HG03039 (cell line): Measurements from ENCODE around the gene FLCN.

Experiments
- ATAC-seq: cut with Tn5 transposase; IDR thresholded peaks from one replicate; pipeline ENCODE4 v1.9.1; 2021; ENCODE audit warnings: mild to moderate bottlenecking, moderate library complexity; ENCODE audit not compliant: unreplicated experiment

The FLCN gene

GRCh38 chr17:17236295-17237025 lies 508 bp downstream of the FLCN start:
- peak; percentile 20 for ATAC-seq

GRCh38 chr17:17235212-17236174 lies 1.5 kb downstream of the FLCN start:
- no peak for ATAC-seq

GRCh38 chr17:17232303-17232621 lies 4.7 kb downstream of the FLCN start:
- no peak for ATAC-seq

GRCh38 chr17:17231621-17232302 lies 5.2 kb downstream of the FLCN start:
- no peak for ATAC-seq

- ATAC-seq: no peak
These were observed 7.3 kb downstream of the FLCN start for GRCh38 chr17:17229416-17230384.

DNA sequence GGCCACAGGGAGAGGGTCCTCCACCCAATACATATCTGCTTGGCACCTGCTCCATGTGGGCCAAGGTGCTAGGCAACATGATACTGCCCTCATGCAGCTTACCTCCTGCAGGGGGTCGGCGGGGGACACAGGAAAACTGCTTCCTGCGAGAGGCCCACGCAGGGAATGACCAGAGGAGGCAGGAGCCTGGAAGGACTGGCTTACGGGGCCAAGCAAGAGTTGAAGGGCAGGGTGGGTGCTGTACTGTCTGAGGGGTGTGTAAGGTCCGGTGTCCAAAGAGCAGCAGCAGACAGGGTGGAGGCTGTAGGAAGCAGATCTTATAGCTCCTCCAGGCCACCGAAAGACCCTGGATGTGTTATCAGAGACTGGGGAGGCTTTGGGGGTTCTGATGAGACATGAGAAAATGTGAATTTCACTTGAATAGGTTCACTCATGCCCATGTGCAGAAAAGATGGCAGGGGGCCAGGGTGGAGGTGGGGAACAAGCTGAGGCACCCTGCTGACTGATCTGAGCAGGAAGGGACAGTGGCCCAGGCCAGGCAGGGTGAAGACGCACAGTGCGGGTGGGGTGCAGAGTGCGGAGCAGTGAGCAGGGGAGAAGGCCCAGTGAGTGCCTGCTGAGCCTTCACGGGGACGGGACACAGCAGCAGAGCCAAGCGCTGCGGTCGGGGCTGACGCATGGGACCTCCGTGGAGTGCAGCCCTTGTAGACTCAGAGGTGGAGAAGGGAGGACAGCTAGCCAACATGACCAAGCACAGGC lies 8.3 kb downstream of the FLCN start:
- no peak for ATAC-seq

DNA sequence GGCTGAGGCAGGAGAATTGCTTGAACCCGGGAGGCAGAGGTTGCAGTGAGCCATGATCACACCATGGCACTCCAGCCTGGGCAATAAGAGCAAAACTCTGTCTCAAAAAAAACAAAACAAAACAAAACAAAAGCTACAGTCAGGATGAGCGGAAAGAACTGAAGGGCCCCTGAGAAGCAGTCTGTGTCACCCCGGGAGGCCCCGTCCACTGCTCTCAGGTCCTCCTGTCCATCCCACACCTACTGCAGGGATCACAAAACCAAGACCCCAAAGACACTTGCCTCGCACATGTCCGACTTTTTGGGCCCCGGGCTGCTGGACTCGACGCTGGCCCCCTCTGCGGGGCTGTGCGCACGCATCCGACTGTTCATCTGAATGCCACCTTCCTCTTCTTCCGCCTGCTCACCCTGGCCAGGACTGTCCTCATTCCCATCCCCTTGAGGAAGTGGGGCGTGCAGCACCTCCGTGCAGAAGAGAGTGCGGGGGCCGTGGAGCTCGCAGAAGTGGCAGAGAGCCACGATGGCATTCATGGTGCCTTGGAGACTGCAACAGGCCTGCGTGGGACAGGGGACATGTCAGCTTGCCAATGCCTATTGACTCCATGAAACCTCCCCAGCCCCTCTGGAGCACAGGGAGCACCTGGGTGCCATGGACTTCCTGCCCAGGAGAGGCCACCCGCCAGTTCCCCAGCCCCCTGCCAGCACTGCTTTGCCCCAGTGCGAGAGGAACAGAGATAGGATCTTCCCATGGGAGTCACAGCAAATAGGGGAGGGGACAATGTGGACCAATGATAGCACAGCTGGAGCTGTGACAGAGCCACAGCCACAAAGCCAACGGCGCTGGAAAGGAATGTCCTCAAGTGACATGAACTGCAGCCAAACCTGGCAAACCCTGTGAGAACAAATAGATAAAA lies 9.1 kb downstream of the FLCN start:
- ATAC-seq: no peak

GRCh38 chr17:17226451-17227265 lies 10.3 kb downstream of the FLCN start:
- ATAC-seq: no peak

DNA sequence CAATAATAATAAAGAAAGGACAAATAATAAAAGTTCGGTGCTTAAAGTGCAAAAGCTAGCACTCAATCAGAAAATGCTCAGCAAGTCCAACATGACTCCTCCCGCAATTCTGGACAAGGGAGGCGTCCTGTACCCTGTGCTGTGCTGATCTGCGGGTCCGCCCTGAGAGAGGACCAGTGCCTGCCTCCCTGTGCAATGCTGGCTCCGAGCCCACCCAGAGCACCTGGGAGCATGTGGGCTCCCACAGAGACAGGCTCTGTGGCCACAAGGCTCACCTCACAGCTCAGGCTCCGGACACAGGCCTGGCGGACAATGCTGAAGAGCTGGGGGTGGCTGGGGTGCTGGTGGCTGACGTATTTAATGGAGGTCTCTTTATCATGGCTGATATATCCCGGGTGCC lies 11.1 kb downstream of the FLCN start:
- ATAC-seq: no peak

DNA sequence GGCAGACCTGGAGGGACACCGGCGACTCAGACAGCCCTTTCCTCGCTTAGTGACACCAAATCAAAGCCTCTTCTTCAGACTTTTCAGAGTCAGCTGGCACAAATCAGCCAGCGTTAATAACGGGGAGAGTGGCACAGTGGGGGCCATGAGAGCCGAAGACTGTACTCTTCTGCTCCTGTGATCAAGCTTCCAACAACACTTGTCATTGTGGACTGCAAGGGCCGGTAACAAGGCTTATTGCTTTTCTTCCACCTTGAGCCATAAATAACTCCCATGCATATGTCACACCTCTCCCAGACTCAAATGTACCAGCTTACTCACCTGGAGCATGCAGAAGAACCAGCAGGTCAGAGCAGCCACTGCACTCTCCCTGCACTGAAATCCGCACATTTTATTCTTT lies 12.8 kb downstream of the FLCN start:
- ATAC-seq: no peak

- ATAC-seq: no peak
These were observed 13.2 kb downstream of the FLCN start for GRCh38 chr17:17223736-17224135.

DNA sequence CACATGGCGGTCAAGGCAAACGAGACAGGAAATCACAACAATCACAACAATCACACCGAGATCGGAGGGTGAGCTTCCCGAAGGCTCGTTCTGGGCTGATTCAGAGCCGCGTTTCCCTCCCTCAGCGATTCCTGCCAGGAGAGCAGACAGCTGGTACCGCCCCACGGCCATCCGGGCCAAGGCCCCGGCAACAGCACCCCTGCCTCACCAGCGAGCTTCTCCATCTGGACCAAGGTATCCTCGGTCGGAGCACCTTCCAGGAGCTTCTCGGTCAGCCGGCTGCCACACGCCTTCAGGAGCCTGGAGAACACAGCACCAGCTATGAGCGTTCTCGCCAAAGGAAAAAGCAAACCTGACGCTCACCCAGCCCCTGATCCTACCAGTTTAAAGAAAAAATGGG lies 15.6 kb downstream of the FLCN start:
- no peak for ATAC-seq

GRCh38 chr17:17220529-17220928 lies 16.4 kb downstream of the FLCN start:
- ATAC-seq: no peak

GRCh38 chr17:17217995-17218394 lies 19.0 kb downstream of the FLCN start:
- ATAC-seq: no peak

DNA sequence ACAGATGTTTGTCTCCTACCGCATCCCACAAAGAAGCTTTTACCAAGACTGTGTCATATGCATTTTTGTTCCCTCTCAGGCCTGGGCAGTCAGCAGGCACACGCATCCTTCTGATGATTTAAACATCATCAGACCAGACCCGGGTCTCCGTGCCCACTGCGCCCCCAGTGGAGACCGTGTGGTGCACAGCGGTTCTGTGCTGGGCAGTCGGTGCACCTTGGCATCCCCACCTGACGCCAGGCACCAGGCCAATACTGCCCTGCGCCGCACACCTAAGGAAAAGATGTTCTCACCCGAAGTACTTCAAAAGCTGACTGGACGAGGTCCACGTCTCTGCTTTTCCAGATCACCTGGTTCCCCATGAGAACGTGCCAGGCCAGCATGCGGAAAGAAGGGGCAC lies 20.2 kb downstream of the FLCN start:
- no peak for ATAC-seq

DNA sequence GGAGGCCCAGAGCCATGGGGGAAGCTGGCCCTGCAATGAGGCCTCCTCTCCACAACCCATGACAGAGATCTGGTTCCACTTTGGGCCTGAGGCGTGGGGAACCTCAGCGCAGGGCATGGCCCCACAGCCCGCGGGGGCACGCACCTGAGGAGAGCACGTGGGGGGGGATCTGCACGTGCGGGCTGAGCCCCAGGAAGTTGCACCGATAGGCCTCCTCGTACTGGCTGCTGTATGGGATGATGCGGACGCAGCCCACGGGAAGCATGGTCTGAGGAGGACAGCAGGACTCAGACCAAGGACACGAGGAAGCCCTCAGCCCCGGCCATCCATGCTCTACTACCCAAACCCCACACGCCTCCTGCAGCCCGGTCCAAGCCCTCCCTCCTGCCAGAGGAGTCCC lies 20.7 kb downstream of the FLCN start:
- no peak for ATAC-seq

- no peak for ATAC-seq
These were observed 21.4 kb downstream of the FLCN start for GRCh38 chr17:17215575-17215974.
